Measurements from ENCODE around the gene PC. TPM values are rescaled to one million over a fixed set of nuclear protein-coding genes. Genes with fewer than 3 reads are reported as not detected.
"Not testable (repeated sequence)": the region's sequence is repeated elsewhere in the genome, so short reads cannot be mapped to it uniquely, and the experiment has no call there.

The PC gene
- total RNA-seq, 1 donor from 2014 or later: 10.5 TPM

DNA sequence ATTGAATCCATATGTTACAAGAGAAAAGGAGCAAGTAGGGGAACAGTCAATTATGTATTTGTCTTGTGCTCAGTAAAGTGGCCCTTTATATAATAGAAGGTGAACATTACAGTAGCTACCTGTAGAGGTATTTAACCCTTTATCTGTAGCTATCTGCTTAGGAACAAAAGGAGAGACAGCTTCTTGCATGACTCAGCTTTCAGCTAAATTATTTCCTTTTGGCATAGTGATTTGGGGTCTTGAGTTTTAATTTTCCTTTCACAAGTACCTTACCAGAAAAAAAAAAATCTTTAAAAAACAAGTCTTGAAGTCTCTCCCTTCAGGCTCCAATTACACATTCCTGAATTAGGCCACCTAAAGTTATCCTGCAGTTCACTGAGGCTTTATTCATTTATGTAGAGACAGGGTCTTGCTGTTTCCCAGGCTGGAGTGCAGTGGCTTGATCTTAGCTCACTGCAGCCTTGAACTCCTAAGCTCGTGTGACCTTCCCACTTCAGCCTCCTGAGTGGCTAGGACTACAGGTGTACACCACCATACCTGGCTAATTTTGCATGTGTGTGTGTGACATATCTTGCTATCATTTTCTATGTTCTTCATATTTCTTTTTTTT, 147.5 kb downstream of the PC start:
- H3K36me3 ChIP-seq (ENCODE audit: insufficient read depth, low read length): no peaks in the 10 kb centered on the region
- H3K36me3 Mint-ChIP-seq (ENCODE audit: low read depth, unreplicated experiment): peaks cover 4% of the 10 kb centered on the region
- H3K9me3 Mint-ChIP-seq (ENCODE audit: unreplicated experiment): no peaks in the 10 kb centered on the region
- no peaks in the 10 kb centered on the region for H3K27me3 ChIP-seq (ENCODE audit: insufficient read depth, low read length)
- no peaks in the 10 kb centered on the region for H3K79me2 ChIP-seq (ENCODE audit: insufficient read depth, low read length)
- H3K27ac Mint-ChIP-seq (ENCODE audit: unreplicated experiment): no peak overlapping the region
- no peak overlapping the region for H3K27ac ChIP-seq (ENCODE audit: low read depth, low read length)
- no peak overlapping the region for H2AFZ ChIP-seq (ENCODE audit: low read depth, low read length)
- TF ChIP-seq, protein P1, sequence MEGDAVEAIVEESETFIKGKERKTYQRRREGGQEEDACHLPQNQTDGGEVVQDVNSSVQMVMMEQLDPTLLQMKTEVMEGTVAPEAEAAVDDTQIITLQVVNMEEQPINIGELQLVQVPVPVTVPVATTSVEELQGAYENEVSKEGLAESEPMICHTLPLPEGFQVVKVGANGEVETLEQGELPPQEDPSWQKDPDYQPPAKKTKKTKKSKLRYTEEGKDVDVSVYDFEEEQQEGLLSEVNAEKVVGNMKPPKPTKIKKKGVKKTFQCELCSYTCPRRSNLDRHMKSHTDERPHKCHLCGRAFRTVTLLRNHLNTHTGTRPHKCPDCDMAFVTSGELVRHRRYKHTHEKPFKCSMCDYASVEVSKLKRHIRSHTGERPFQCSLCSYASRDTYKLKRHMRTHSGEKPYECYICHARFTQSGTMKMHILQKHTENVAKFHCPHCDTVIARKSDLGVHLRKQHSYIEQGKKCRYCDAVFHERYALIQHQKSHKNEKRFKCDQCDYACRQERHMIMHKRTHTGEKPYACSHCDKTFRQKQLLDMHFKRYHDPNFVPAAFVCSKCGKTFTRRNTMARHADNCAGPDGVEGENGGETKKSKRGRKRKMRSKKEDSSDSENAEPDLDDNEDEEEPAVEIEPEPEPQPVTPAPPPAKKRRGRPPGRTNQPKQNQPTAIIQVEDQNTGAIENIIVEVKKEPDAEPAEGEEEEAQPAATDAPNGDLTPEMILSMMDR (IDR thresholded peaks at IDR 0.05; ENCODE audit: insufficient read depth, low read depth, low read length): no peak
- no peak for TF ChIP-seq EZH2 (IDR thresholded peaks at IDR 0.05; ENCODE audit: insufficient read depth, low read length)
- H4K20me1 ChIP-seq (ENCODE audit: insufficient read depth, low read length): no peaks in the 10 kb centered on the region
- H3K4me2 ChIP-seq (ENCODE audit: low read length): no peak overlapping the region
- FAIRE-seq: no peak
- H3K4me1 Mint-ChIP-seq (ENCODE audit: low read depth, unreplicated experiment): no peaks in the 10 kb centered on the region
- no peak for DNase-seq (ENCODE audit: low read depth)
- H3K4me3 Mint-ChIP-seq (ENCODE audit: unreplicated experiment): no peak overlapping the region
- no peaks in the 10 kb centered on the region for H3K27me3 Mint-ChIP-seq (ENCODE audit: low read depth, unreplicated experiment)
- H3K9me3 ChIP-seq (ENCODE audit: insufficient read depth, low read depth, low read length): no peaks in the 10 kb centered on the region
- no peak overlapping the region for H3K9ac ChIP-seq (ENCODE audit: low read length)
- no peaks in the 10 kb centered on the region for H3K4me1 ChIP-seq (ENCODE audit: insufficient read depth, low read length)
- no peak overlapping the region for H3K4me3 ChIP-seq (ENCODE audit: insufficient read depth, low read depth, low read length)

DNA sequence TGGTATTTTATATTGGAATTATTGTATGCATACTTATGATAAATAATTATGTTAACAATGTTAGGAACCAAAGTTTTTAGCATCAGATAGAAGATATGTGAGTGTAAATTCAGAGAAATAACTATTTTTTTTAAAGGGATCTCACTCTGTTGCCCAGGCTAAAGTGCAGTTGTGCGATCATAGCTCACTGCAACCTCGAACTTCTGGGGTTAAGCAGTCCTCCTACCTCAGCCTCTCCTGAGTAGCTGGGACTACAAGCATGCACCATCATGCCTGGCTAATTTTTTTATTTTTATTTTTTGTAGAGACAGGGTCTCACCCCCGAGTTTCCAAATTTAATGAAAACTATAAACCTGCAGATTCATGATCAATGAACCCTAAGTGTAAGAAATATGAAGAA, 148.6 kb downstream of the PC start:
- H3K36me3 ChIP-seq (ENCODE audit: insufficient read depth, low read length): no peaks in the 10 kb centered on the region
- H3K4me2 ChIP-seq (ENCODE audit: low read length): no peak overlapping the region
- H3K79me2 ChIP-seq (ENCODE audit: insufficient read depth, low read length): no peaks in the 10 kb centered on the region
- H3K27ac ChIP-seq (ENCODE audit: low read depth, low read length): no peak overlapping the region
- H4K20me1 ChIP-seq (ENCODE audit: insufficient read depth, low read length): no peaks in the 10 kb centered on the region
- H2AFZ ChIP-seq (ENCODE audit: low read depth, low read length): no peak overlapping the region
- no peaks in the 10 kb centered on the region for H3K27me3 Mint-ChIP-seq (ENCODE audit: low read depth, unreplicated experiment)
- TF ChIP-seq EZH2 (IDR thresholded peaks at IDR 0.05; ENCODE audit: insufficient read depth, low read length): no peak
- TF ChIP-seq, protein P1 (IDR thresholded peaks at IDR 0.05; ENCODE audit: insufficient read depth, low read depth, low read length): no peak
- no peak overlapping the region for H3K27ac Mint-ChIP-seq (ENCODE audit: unreplicated experiment)
- H3K36me3 Mint-ChIP-seq (ENCODE audit: low read depth, unreplicated experiment): peaks cover 4% of the 10 kb centered on the region
- no peaks in the 10 kb centered on the region for H3K9me3 Mint-ChIP-seq (ENCODE audit: unreplicated experiment)
- H3K9me3 ChIP-seq (ENCODE audit: insufficient read depth, low read depth, low read length): no peaks in the 10 kb centered on the region
- no peaks in the 10 kb centered on the region for H3K27me3 ChIP-seq (ENCODE audit: insufficient read depth, low read length)
- no peak for FAIRE-seq
- no peaks in the 10 kb centered on the region for H3K4me1 ChIP-seq (ENCODE audit: insufficient read depth, low read length)
- no peak for DNase-seq (ENCODE audit: low read depth)
- H3K4me1 Mint-ChIP-seq (ENCODE audit: low read depth, unreplicated experiment): no peaks in the 10 kb centered on the region
- no peak overlapping the region for H3K4me3 ChIP-seq (ENCODE audit: insufficient read depth, low read depth, low read length)
- H3K4me3 Mint-ChIP-seq (ENCODE audit: unreplicated experiment): no peak overlapping the region
- H3K9ac ChIP-seq (ENCODE audit: low read length): no peak overlapping the region

DNA sequence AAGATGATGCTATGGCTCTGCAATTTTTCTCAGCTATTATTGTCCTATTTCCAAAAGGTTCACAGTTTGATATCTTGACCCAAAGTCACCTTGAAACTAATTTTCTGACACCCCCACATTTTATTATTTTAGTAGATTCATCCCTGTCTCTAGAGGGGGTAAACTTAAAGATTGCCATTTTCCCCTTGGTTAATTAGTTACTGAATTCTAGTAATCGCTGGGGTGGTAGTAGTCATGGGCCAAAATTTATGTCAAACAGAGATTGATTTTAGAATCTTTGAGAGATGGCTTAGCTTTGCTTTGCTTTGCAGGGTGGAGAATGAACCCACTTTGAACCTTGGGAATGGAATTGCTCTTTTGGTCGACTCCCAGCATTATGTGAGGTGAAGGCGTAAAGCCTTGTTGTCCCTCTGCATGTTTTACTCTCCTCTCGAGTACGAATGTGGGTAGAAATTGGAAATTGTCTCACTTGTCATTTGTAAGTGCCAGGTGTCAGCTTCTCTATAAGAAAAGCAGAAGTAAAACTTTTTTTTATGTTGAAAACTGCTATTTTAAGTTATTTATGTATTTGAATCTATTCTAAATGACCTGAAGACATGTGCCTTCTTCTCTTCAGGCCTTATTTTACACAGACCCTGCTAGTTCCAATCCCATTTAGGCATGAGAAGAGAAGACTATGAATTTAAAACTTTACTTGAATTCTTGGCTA, 157.3 kb downstream of the PC start:
- no peak for FAIRE-seq
- Histone ChIP-seq H3K4me2 (ENCODE audit: low read length) (no peak overlapping the region), H3K27me3 (ENCODE audit: insufficient read depth, low read length) (no peaks in the 10 kb centered on the region), H3K79me2 (ENCODE audit: insufficient read depth, low read length) (no peaks in the 10 kb centered on the region), H3K36me3 (ENCODE audit: insufficient read depth, low read length) (no peaks in the 10 kb centered on the region), H3K9me3 (ENCODE audit: insufficient read depth, low read depth, low read length) (no peaks in the 10 kb centered on the region), H2AFZ (ENCODE audit: low read depth, low read length) (no peak overlapping the region), H3K4me1 (ENCODE audit: insufficient read depth, low read length) (no peaks in the 10 kb centered on the region), H4K20me1 (ENCODE audit: insufficient read depth, low read length) (no peaks in the 10 kb centered on the region), H3K4me3 (ENCODE audit: insufficient read depth, low read depth, low read length) (no peak overlapping the region), H3K27ac (ENCODE audit: low read depth, low read length) (no peak overlapping the region), H3K9ac (ENCODE audit: low read length) (no peak overlapping the region)
- Mint-ChIP-seq H3K27ac (ENCODE audit: unreplicated experiment) (no peak overlapping the region), H3K27me3 (ENCODE audit: low read depth, unreplicated experiment) (no peaks in the 10 kb centered on the region), H3K9me3 (ENCODE audit: unreplicated experiment) (no peaks in the 10 kb centered on the region), H3K4me1 (ENCODE audit: low read depth, unreplicated experiment) (no peaks in the 10 kb centered on the region), H3K36me3 (ENCODE audit: low read depth, unreplicated experiment) (no peaks in the 10 kb centered on the region), H3K4me3 (ENCODE audit: unreplicated experiment) (no peak overlapping the region)
- TF ChIP-seq EZH2 (IDR thresholded peaks at IDR 0.05; ENCODE audit: insufficient read depth, low read length): no peak
- TF ChIP-seq, protein P1 (IDR thresholded peaks at IDR 0.05; ENCODE audit: insufficient read depth, low read depth, low read length): no peak
- no peak for DNase-seq (ENCODE audit: low read depth)

DNA sequence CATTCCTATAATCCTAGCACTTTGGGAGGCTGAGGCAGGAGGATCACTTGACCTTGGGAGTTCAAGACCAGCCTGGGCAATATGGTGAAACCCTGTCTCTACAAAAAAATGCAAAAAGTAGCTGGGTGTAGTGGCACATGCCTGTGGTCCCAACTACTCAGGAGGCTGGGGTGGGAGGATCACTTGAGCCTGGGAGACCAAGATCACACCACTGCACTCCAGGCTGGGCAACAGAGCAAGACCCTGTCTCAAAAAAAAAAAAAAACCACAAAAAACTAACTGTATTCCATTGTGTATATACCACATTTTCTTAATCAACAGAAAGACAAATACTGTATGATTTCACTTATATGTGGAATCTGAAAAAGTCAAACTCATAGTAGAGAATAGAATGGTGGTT, 158.4 kb downstream of the PC start:
- not testable (repeated sequence) for H3K27me3 ChIP-seq (ENCODE audit: insufficient read depth, low read length); H3K9ac ChIP-seq (ENCODE audit: low read length); H3K36me3 ChIP-seq (ENCODE audit: insufficient read depth, low read length); H3K9me3 Mint-ChIP-seq (ENCODE audit: unreplicated experiment); H3K27me3 Mint-ChIP-seq (ENCODE audit: low read depth, unreplicated experiment); H4K20me1 ChIP-seq (ENCODE audit: insufficient read depth, low read length); H3K4me3 Mint-ChIP-seq (ENCODE audit: unreplicated experiment); H3K4me1 Mint-ChIP-seq (ENCODE audit: low read depth, unreplicated experiment); H3K4me2 ChIP-seq (ENCODE audit: low read length); H2AFZ ChIP-seq (ENCODE audit: low read depth, low read length); H3K27ac Mint-ChIP-seq (ENCODE audit: unreplicated experiment); H3K79me2 ChIP-seq (ENCODE audit: insufficient read depth, low read length); H3K4me1 ChIP-seq (ENCODE audit: insufficient read depth, low read length); H3K27ac ChIP-seq (ENCODE audit: low read depth, low read length); DNase-seq (ENCODE audit: low read depth); FAIRE-seq; H3K36me3 Mint-ChIP-seq (ENCODE audit: low read depth, unreplicated experiment); H3K4me3 ChIP-seq (ENCODE audit: insufficient read depth, low read depth, low read length); H3K9me3 ChIP-seq (ENCODE audit: insufficient read depth, low read depth, low read length)

All from astrocyte (in vitro differentiated cells and primary cell).